Measurements from ENCODE around the gene CBFA2T2. TPM values are rescaled to one million over a fixed set of nuclear protein-coding genes. Genes with fewer than 3 reads are reported as not detected.

Gene CBFA2T2
- total and polyA plus RNA-seq, 2 donors from 2014 or later = 5.5 to 17.3 TPM

- Histone ChIP-seq H3K27me3 (ENCODE audit: control insufficient read depth, insufficient read depth, low read length) (no peaks in the 10 kb centered on the region), H3K9ac (ENCODE audit: low read length in 3 of 3) (no peak overlapping the region), H3K4me3 (ENCODE audit: low read length in 3 of 3) (no peak overlapping the region), H3K4me1 (ENCODE audit: control insufficient read depth in 2 of 3, insufficient read depth in 2 of 3, low read depth in 1 of 3, low read length in 3 of 3) (peaks cover 0 to 28% (median 9%) of the 10 kb centered on the region in 3 donors), H3K9me3 (ENCODE audit: control insufficient read depth in 2 of 3, insufficient read depth in 1 of 3, low read length in 3 of 3) (no peaks in the 10 kb centered on the region), H3K27ac (ENCODE audit: low read depth in 2 of 2, low read length in 2 of 2) (no peak overlapping the region), H3K36me3 (ENCODE audit: control insufficient read depth in 2 of 3, insufficient read depth in 3 of 3, low read length in 3 of 3) (peaks cover 0 to 5% (median 0%) of the 10 kb centered on the region in 3 donors)
- TF ChIP-seq, protein P1, sequence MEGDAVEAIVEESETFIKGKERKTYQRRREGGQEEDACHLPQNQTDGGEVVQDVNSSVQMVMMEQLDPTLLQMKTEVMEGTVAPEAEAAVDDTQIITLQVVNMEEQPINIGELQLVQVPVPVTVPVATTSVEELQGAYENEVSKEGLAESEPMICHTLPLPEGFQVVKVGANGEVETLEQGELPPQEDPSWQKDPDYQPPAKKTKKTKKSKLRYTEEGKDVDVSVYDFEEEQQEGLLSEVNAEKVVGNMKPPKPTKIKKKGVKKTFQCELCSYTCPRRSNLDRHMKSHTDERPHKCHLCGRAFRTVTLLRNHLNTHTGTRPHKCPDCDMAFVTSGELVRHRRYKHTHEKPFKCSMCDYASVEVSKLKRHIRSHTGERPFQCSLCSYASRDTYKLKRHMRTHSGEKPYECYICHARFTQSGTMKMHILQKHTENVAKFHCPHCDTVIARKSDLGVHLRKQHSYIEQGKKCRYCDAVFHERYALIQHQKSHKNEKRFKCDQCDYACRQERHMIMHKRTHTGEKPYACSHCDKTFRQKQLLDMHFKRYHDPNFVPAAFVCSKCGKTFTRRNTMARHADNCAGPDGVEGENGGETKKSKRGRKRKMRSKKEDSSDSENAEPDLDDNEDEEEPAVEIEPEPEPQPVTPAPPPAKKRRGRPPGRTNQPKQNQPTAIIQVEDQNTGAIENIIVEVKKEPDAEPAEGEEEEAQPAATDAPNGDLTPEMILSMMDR (IDR thresholded peaks at IDR 0.05; ENCODE audit: borderline replicate concordance, extremely low read depth, insufficient read depth) = no peak
- peak in 1 of 5 donors; percentile 57 for DNase-seq
- intact Hi-C loops (cut with DNase I) = no loop called here
- FAIRE-seq = no peak
These were observed 179.3 kb downstream of the CBFA2T2 start for GRCh38 chr20:33669224-33669623.

GRCh38 chr20:33669873-33670640, 180.2 kb downstream of the CBFA2T2 start:
- no peaks in the 10 kb centered on the region for H3K9me3 ChIP-seq (ENCODE audit: control insufficient read depth in 2 of 3, insufficient read depth in 1 of 3, low read length in 3 of 3)
- H3K27ac ChIP-seq (ENCODE audit: low read depth in 2 of 2, low read length in 2 of 2) = no peak overlapping the region
- no peaks in the 10 kb centered on the region for H3K27me3 ChIP-seq (ENCODE audit: control insufficient read depth, insufficient read depth, low read length)
- H3K36me3 ChIP-seq (ENCODE audit: control insufficient read depth in 2 of 3, insufficient read depth in 3 of 3, low read length in 3 of 3) = peaks cover 0 to 5% (median 0%) of the 10 kb centered on the region in 3 donors
- peaks cover 0 to 32% (median 4%) of the 10 kb centered on the region in 3 donors for H3K4me1 ChIP-seq (ENCODE audit: control insufficient read depth in 2 of 3, insufficient read depth in 2 of 3, low read depth in 1 of 3, low read length in 3 of 3)
- TF ChIP-seq, protein P1 (IDR thresholded peaks at IDR 0.05; ENCODE audit: borderline replicate concordance, extremely low read depth, insufficient read depth) = no peak
- H3K4me3 ChIP-seq (ENCODE audit: low read length in 3 of 3) = no peak overlapping the region
- intact Hi-C loops (cut with DNase I) = no loop called here
- DNase-seq = no peak
- FAIRE-seq = no peak
- no peak overlapping the region for H3K9ac ChIP-seq (ENCODE audit: low read length in 3 of 3)

DNA sequence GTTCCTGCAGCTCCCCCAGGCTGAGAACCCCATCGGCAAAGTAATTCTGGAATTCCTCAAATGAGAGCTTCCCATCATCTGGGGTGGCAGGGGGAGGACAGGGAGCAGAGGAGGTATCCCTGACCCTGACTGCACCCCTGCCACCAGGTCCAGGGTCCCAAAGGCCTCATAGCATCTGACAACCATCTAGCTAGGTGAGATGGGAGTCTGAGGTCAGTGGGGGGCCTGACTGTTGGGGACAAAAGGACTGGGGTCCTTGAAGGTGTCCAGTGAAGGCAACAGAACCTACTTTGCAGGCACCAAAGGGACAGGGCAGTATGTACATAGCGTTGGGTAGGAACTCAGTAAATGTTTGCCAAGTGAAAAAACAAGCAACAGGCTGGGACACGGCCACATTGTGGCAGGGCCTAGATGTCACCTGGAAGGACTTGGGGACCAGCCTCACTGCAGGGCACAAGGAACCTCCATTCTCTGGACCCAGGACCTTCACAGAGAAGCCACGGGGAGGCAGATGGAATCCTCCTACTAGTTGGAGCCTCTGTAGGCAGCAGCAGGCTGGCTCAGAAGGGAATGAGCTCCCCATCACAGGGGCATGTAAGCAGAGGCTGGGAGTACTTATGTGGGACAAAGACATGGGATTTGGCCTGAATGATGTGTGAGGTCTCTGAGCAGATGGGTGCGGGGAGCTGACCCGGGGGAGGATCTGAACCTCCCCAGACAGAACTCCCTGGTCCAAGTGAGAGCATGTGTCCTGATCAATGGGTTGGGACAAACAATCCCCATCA, 181.0 kb downstream of the CBFA2T2 start:
- no peaks in the 10 kb centered on the region for H3K27me3 ChIP-seq (ENCODE audit: control insufficient read depth, insufficient read depth, low read length)
- no peak for FAIRE-seq
- H3K9ac ChIP-seq (ENCODE audit: low read length in 3 of 3) = no peak overlapping the region
- H3K4me3 ChIP-seq (ENCODE audit: low read length in 3 of 3) = no peak overlapping the region
- TF ChIP-seq, protein P1 (IDR thresholded peaks at IDR 0.05; ENCODE audit: borderline replicate concordance, extremely low read depth, insufficient read depth) = no peak
- DNase-seq = no peak
- peaks cover 0 to 35% (median 4%) of the 10 kb centered on the region in 3 donors for H3K4me1 ChIP-seq (ENCODE audit: control insufficient read depth in 2 of 3, insufficient read depth in 2 of 3, low read depth in 1 of 3, low read length in 3 of 3)
- H3K36me3 ChIP-seq (ENCODE audit: control insufficient read depth in 2 of 3, insufficient read depth in 3 of 3, low read length in 3 of 3) = peaks cover 0 to 5% (median 0%) of the 10 kb centered on the region in 3 donors
- intact Hi-C loops (cut with DNase I) = no loop called here
- no peak overlapping the region for H3K27ac ChIP-seq (ENCODE audit: low read depth in 2 of 2, low read length in 2 of 2)
- H3K9me3 ChIP-seq (ENCODE audit: control insufficient read depth in 2 of 3, insufficient read depth in 1 of 3, low read length in 3 of 3) = no peaks in the 10 kb centered on the region

Measured in kidney (tissue), 14 donors.